Natural killer cell (primary cell): Measurements from ENCODE around the gene DUSP3. TPM values are rescaled to one million over a fixed set of nuclear protein-coding genes. Genes with fewer than 3 reads are reported as not detected.

Source experiments
- ATAC-seq, 3 donors: fragments of 150-1000 bp in 2 of 3; fragments of 200-7000 bp in 1 of 3; cut with Tn5 transposase; 1 replicate in 1 of 3; 2 replicates in 2 of 3; pipeline ENCODE4 v1.10.0; 2021; ENCODE audit warnings: mild to moderate bottlenecking in 2 of 3, moderate library complexity in 2 of 3
- DNase-seq, 2 donors: peaks; one replicate each; pipeline versions ENCODE4 v3.0.0 to v3.0.0-alpha.2; 2013 to 2021; ENCODE audit warnings: mixed read lengths in 1 of 2
- H3K27ac ChIP-seq: one replicate; pipeline ENCODE4 v1.5.1; 2013; ENCODE audit warnings: mild to moderate bottlenecking, low read length
- H3K27me3 ChIP-seq: one replicate; pipeline ENCODE4 v1.6.1; 2013; ENCODE audit warnings: low read length; ENCODE audit not compliant: control insufficient read depth, insufficient read depth
- H3K36me3 ChIP-seq: one replicate; pipeline ENCODE4 v1.6.1; 2013; ENCODE audit warnings: low read length; ENCODE audit not compliant: control insufficient read depth, insufficient read depth
- H3K4me1 ChIP-seq: one replicate; pipeline ENCODE4 v1.6.1; 2013; ENCODE audit warnings: low read length; ENCODE audit not compliant: control insufficient read depth, insufficient read depth
- H3K4me3 ChIP-seq: one replicate; pipeline ENCODE4 v1.5.1; 2013; ENCODE audit warnings: low read length
- H3K9me3 ChIP-seq: one replicate; pipeline ENCODE4 v1.6.1; 2013; ENCODE audit warnings: low read length; ENCODE audit not compliant: control insufficient read depth, insufficient read depth
- H3K27ac Mint-ChIP-seq, 2 donors: one replicate each; pipeline ENCODE4 v1.8.0; 2022; ENCODE audit warnings: mild to moderate bottlenecking in 2 of 2, mixed read lengths in 2 of 2, moderate library complexity in 1 of 2
- H3K27me3 Mint-ChIP-seq, 2 donors: one replicate each; pipeline ENCODE4 v1.8.0; 2022; ENCODE audit warnings: low read depth in 2 of 2, mixed read lengths in 2 of 2
- H3K36me3 Mint-ChIP-seq: one replicate; pipeline ENCODE4 v1.8.0; 2022; ENCODE audit warnings: mixed read lengths
- H3K4me1 Mint-ChIP-seq, 2 donors: one replicate each; pipeline ENCODE4 v1.8.0; 2022; ENCODE audit warnings: mixed read lengths in 2 of 2
- H3K4me3 Mint-ChIP-seq: one replicate; pipeline ENCODE4 v1.8.0; 2022; ENCODE audit warnings: mild to moderate bottlenecking, moderate library complexity, mixed read lengths
- H3K9me3 Mint-ChIP-seq, 2 donors: one replicate each; pipeline ENCODE4 v1.8.0; 2022; ENCODE audit warnings: mixed read lengths in 2 of 2
- CTCF ChIP-seq: fragments of 200-600 bp; IDR thresholded peaks from one replicate; pipeline ENCODE4 v1.8.0; 2022; ENCODE audit warnings: antibody characterized with exemption
- WGBS: methylation state at CpG from one replicate; pipeline ENCODE4 v1.1.7; 2013; ENCODE audit warnings: missing lambda C conversion rate; ENCODE audit not compliant: insufficient coverage; 5-methylcytosine and 5-hydroxymethylcytosine counted together
- intact Hi-C: fragments of 100-400 bp; cut with micrococcal nuclease; formaldehyde crosslinking; loops from one replicate; pipeline ENCODE4 v1.14.2; 2022
- total RNA-seq, 4 donors: library from RNA; stranded (reverse); fragments of 120-200 nt in 1 of 4; gene quantifications; one replicate each; pipeline versions ENCODE4 v1.2.3 to v1.2.4, GENCODE V29; 2013 to 2022

Gene DUSP3
- total RNA-seq, 3 donors from 2014 or later (not counting 1 experiment from before 2014, with no cell fraction given), result 6.3 to 15.9 (median 12.9) TPM

GRCh38 chr17:43768382-43768781, 10.4 kb downstream of the DUSP3 start:
- Mint-ChIP-seq H3K27me3 (peaks cover 4 to 10% of the 10 kb centered on the region in 2 donors), H3K27ac (no peak overlapping the region), H3K9me3 (no peaks in the 10 kb centered on the region), H3K4me1 (peaks cover 2 to 12% of the 10 kb centered on the region in 2 donors), H3K36me3 (no peaks in the 10 kb centered on the region), H3K4me3 (no peak overlapping the region)
- no peak for ATAC-seq
- TF ChIP-seq CTCF, result no peak
- peaks cover 13% of the 10 kb centered on the region for H3K4me1 ChIP-seq
- intact Hi-C loops, result no loop called here
- H3K36me3 ChIP-seq, result no peaks in the 10 kb centered on the region
- no peak overlapping the region for H3K4me3 ChIP-seq
- no peak overlapping the region for H3K27ac ChIP-seq
- WGBS, result 33% methylated on average over 9 of the region's 9 CpGs
- H3K9me3 ChIP-seq, result no peaks in the 10 kb centered on the region
- no peaks in the 10 kb centered on the region for H3K27me3 ChIP-seq
- DNase-seq, result no peak

- Histone ChIP-seq H3K9me3 (no peaks in the 10 kb centered on the region), H3K4me1 (peaks cover 6% of the 10 kb centered on the region), H3K4me3 (no peak overlapping the region), H3K27ac (no peak overlapping the region), H3K27me3 (no peaks in the 10 kb centered on the region), H3K36me3 (no peaks in the 10 kb centered on the region)
- WGBS, result 88% methylated on average over 5 of the region's 5 CpGs
- H3K27me3 Mint-ChIP-seq, result peaks cover 4 to 10% of the 10 kb centered on the region in 2 donors
- intact Hi-C loops, result no loop called here
- no peak overlapping the region for H3K4me3 Mint-ChIP-seq
- TF ChIP-seq CTCF, result no peak
- no peak for ATAC-seq
- no peaks in the 10 kb centered on the region for H3K36me3 Mint-ChIP-seq
- H3K4me1 Mint-ChIP-seq, result peaks cover 0 to 5% of the 10 kb centered on the region in 2 donors
- H3K9me3 Mint-ChIP-seq, result no peaks in the 10 kb centered on the region
- no peak overlapping the region for H3K27ac Mint-ChIP-seq
- no peak for DNase-seq
Observed at GRCh38 chr17:43767713-43768059, 11.1 kb downstream of the DUSP3 start.

DNA sequence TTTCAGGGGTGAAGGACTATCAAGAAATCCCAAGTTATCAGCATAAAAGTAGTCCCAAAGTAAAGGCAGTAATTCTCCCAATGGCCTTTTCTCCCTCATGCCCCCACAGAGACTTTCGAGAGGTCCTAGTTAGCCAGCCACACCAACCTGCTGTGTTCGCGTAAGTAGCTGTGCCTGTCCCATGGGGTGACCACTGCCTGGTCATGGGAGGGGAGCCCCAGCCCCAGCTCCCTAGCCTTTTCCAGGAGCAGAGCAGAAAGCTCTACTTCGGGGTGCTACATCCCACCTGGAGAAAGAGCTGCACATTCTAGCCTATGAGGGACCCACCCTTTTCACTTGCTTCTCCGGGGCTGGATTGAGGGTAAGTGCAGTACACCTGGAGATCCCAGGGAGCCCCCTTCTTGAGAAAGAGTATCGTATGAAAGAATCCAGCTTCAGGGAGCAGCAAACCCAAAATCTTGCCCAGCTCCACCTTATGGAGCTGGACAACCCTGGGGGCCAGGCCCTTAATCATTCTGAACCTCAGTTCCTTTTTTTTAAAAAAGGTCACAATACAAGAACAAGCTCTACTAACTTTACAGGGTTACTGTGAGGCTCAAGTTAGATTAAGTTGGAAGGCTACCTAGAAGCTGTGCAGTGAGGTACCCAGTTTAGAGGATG, 11.6 kb downstream of the DUSP3 start:
- no peak overlapping the region for H3K4me3 Mint-ChIP-seq
- H3K4me1 ChIP-seq, result peaks cover under 1% of the 10 kb centered on the region
- H3K4me3 ChIP-seq, result no peak overlapping the region
- intact Hi-C loops, result no loop called here
- H3K27me3 Mint-ChIP-seq, result peaks cover 4 to 10% of the 10 kb centered on the region in 2 donors
- H3K27me3 ChIP-seq, result no peaks in the 10 kb centered on the region
- H3K36me3 Mint-ChIP-seq, result no peaks in the 10 kb centered on the region
- no peaks in the 10 kb centered on the region for H3K36me3 ChIP-seq
- DNase-seq, result no peak
- no peak overlapping the region for H3K27ac Mint-ChIP-seq
- no peaks in the 10 kb centered on the region for H3K9me3 Mint-ChIP-seq
- peaks cover 0 to under 1% of the 10 kb centered on the region in 2 donors for H3K4me1 Mint-ChIP-seq
- H3K27ac ChIP-seq, result no peak overlapping the region
- 91% methylated on average over 6 of the region's 6 CpGs for WGBS
- TF ChIP-seq CTCF, result no peak
- H3K9me3 ChIP-seq, result no peaks in the 10 kb centered on the region
- ATAC-seq, result no peak
